ENCODE results near the gene DNAH11.
"Not testable (repeated sequence)": the region's sequence is repeated elsewhere in the genome, so short reads cannot be mapped to it uniquely, and the experiment has no call there.

Gene DNAH11

GRCh38 chr7:21730399-21730798 is 187.6 kb downstream of the DNAH11 start:
- DNase-seq = no peak

- DNase-seq = no peak
Measured at GRCh38 chr7:21731977-21732376, 189.1 kb downstream of the DNAH11 start.

GRCh38 chr7:21732956-21733355 is 190.1 kb downstream of the DNAH11 start:
- not testable (repeated sequence) for DNase-seq

- no peak for DNase-seq
Measured at GRCh38 chr7:21733837-21734236, 191.0 kb downstream of the DNAH11 start.

GRCh38 chr7:21743493-21743892 is 200.7 kb downstream of the DNAH11 start:
- DNase-seq = no peak

GRCh38 chr7:21746949-21747348 is 204.1 kb downstream of the DNAH11 start:
- DNase-seq = no peak

GRCh38 chr7:21747806-21748205 is 205.0 kb downstream of the DNAH11 start:
- DNase-seq = no peak

- DNase-seq = no peak
Measured at GRCh38 chr7:21749378-21749777, 206.5 kb downstream of the DNAH11 start.

- peak in 1 of 2 experiments; percentile 7 for DNase-seq
Measured at GRCh38 chr7:21753071-21753470, 210.2 kb downstream of the DNAH11 start.

GRCh38 chr7:21754963-21755362 is 212.1 kb downstream of the DNAH11 start:
- peak in 1 of 2 experiments; percentile 46 for DNase-seq

- no peak for DNase-seq
Measured at GRCh38 chr7:21757537-21758282, 214.9 kb downstream of the DNAH11 start.

- DNase-seq = no peak
Measured at GRCh38 chr7:21758286-21758685, 215.4 kb downstream of the DNAH11 start.

- DNase-seq = no peak
Measured at GRCh38 chr7:21762469-21762868, 219.6 kb downstream of the DNAH11 start.

GRCh38 chr7:21763818-21764217 is 221.0 kb downstream of the DNAH11 start:
- DNase-seq = no peak

GRCh38 chr7:21766218-21766617 is 223.4 kb downstream of the DNAH11 start:
- DNase-seq = no peak

- DNase-seq = peak; percentile 92 to 93
Measured at GRCh38 chr7:21767300-21767900, 224.6 kb downstream of the DNAH11 start.

- no peak for DNase-seq
Measured at GRCh38 chr7:21768279-21768678, 225.4 kb downstream of the DNAH11 start.

GRCh38 chr7:21771266-21771665 is 228.4 kb downstream of the DNAH11 start:
- no peak for DNase-seq

- DNase-seq = no peak
Measured at GRCh38 chr7:21771906-21772610, 229.2 kb downstream of the DNAH11 start.

- no peak for DNase-seq
Measured at GRCh38 chr7:21773326-21773725, 230.5 kb downstream of the DNAH11 start.

GRCh38 chr7:21777921-21778320 is 235.1 kb downstream of the DNAH11 start:
- DNase-seq = no peak

GRCh38 chr7:21778953-21779352 is 236.1 kb downstream of the DNAH11 start:
- no peak for DNase-seq

GRCh38 chr7:21782996-21783395 is 240.2 kb downstream of the DNAH11 start:
- no peak for DNase-seq

- DNase-seq = no peak
Measured at GRCh38 chr7:21784989-21785388, 242.2 kb downstream of the DNAH11 start.
